Esophagus squamous epithelium (tissue), 5 donors: Measurements from ENCODE around the gene PROKR2. TPM values are rescaled to one million over a fixed set of nuclear protein-coding genes. Genes with fewer than 3 reads are reported as not detected.

ENCODE experiments used
- DNase-seq: peaks from one replicate; lab custom pipeline; 2025; lab: John Stamatoyannopoulos, UW
- H3K27ac ChIP-seq, 4 donors: fragments of 200-600 bp; sonication (generic); one replicate each; pipeline ENCODE4 v1.5.1; 2016 to 2019; ENCODE audit warnings: mild to moderate bottlenecking in 1 of 4
- H3K27me3 ChIP-seq, 4 donors: fragments of 200-600 bp; sonication (generic); 1 replicate in 3 of 4; 2 replicates in 1 of 4; pipeline versions ENCODE4 v1.5.1 to v1.6.0; 2017 to 2021; ENCODE audit warnings: antibody characterized with exemption in 1 of 4
- H3K36me3 ChIP-seq, 3 donors: fragments of 200-600 bp; sonication (generic); one replicate each; pipeline ENCODE4 v1.5.1; 2016 to 2019
- H3K4me1 ChIP-seq, 3 donors: fragments of 200-600 bp; sonication (generic); one replicate each; pipeline ENCODE4 v1.5.1; 2017 to 2019
- H3K4me3 ChIP-seq, 4 donors: fragments of 200-600 bp; sonication (generic); 1 replicate in 3 of 4; 2 replicates in 1 of 4; pipeline ENCODE4 v1.5.1; 2016 to 2019; ENCODE audit warnings: mild to moderate bottlenecking in 2 of 4, moderate library complexity in 1 of 4
- H3K9me3 ChIP-seq, 3 donors: fragments of 200-600 bp; sonication (generic); one replicate each; pipeline ENCODE4 v1.5.1; 2016 to 2019
- CTCF ChIP-seq, 6 experiments: fragments of 450-650 bp in 4 of 6; fragments of 200-600 bp in 2 of 6; sonication (generic) in 2 of 6; IDR thresholded peaks; one replicate each; pipeline ENCODE4 v1.5.1; 2016 to 2019; ENCODE audit warnings: antibody characterized with exemption in 6 of 6, mild to moderate bottlenecking in 4 of 6, moderate library complexity in 4 of 6
- POLR2A ChIP-seq, 4 donors: fragments of 450-650 bp; IDR thresholded peaks; one replicate each; pipeline ENCODE4 v1.6.1; 2017; ENCODE audit warnings: antibody characterized with exemption in 4 of 4, mild to moderate bottlenecking in 4 of 4, moderate library complexity in 3 of 4
- WGBS, 2 donors: methylation state at CpG; one replicate each; pipeline ENCODE4 v1.1.5; 2018; 5-methylcytosine and 5-hydroxymethylcytosine counted together
- intact Hi-C: fragments of 100-400 bp; cut with DNase I; formaldehyde crosslinking; loops from one replicate; pipeline ENCODE4 v1.15.0; 2022
- total RNA-seq, 4 donors: library from RNA; depleted of rRNA; stranded (reverse); fragments of >200 nt; gene quantifications; one replicate each; pipeline ENCODE4 v1.1.0, GENCODE V29; 2016
- donor health status: DM: yes; HTN: yes; CAD: no.

Gene PROKR2
- total RNA-seq, 4 donors from 2014 or later: not detected

DNA sequence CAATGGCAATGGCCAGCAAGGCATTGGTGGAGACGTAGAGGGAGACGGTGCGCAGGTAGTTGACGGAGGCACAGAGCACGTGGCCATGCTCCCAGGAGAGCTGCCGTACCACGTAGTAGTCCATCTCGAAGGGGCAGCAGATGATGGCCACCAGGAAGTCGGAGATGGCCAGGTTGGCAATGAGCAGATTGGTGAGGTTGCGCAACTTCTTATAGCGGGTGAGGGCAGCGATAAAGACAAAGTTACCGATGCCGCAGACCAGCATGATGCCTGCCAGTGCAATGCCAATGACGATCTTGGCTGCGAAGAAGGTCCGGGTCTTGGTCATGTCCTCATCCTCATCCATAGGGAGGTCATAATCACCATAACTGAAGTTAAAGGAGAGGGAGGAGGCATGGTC is 2.8 kb downstream of the PROKR2 start:
- no peak for TF ChIP-seq CTCF (IDR thresholded peaks at IDR 0.05)
- no peak for TF ChIP-seq POLR2A (IDR thresholded peaks at IDR 0.05)
- intact Hi-C loops: no loop called here
- DNase-seq: no peak
- H3K36me3 ChIP-seq: no peaks in the 10 kb centered on the region
- H3K9me3 ChIP-seq: peaks cover 0 to 7% (median 0%) of the 10 kb centered on the region in 3 donors
- H3K4me3 ChIP-seq: no peak overlapping the region
- H3K27me3 ChIP-seq: peaks cover 0 to 59% (median 5%) of the 10 kb centered on the region in 4 donors
- WGBS, 2 donors: 90 to 92% methylated on average over 15 to 17 of the region's 17 CpGs
- peaks cover 0 to 8% (median 0%) of the 10 kb centered on the region in 3 donors for H3K4me1 ChIP-seq
- no peak overlapping the region for H3K27ac ChIP-seq

DNA sequence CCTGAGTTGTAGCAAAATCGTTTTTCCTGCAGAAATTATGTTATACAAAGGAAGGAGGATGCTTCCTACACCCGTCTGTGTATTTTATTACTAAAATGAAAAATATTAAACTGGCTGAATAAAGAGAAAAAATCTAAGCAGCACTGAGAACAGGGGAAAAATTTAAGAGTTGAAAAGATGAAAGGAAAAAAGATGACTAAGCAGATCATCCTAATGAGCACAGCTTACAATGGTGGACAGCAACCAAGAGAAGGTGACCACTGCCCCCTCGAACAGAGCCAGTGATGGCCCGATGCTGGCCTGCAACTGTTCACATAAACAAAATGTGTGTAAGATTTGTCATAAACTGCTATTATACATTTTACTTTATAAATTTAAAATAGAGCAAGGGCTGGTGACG is 4.2 kb downstream of the PROKR2 start:
- H3K9me3 ChIP-seq: peaks cover 0 to 19% (median 7%) of the 10 kb centered on the region in 3 donors
- intact Hi-C loops: no loop called here
- H3K36me3 ChIP-seq: no peaks in the 10 kb centered on the region
- H3K4me3 ChIP-seq: no peak overlapping the region
- H3K27ac ChIP-seq: no peak overlapping the region
- WGBS, 2 donors: 63 to 72% methylated on average over 5 of the region's 5 CpGs
- peaks cover 0 to 45% (median 5%) of the 10 kb centered on the region in 4 donors for H3K27me3 ChIP-seq
- TF ChIP-seq CTCF (IDR thresholded peaks at IDR 0.05) (no peak), POLR2A (IDR thresholded peaks at IDR 0.05) (no peak)
- no peak for DNase-seq
- peaks cover 0 to 8% (median 0%) of the 10 kb centered on the region in 3 donors for H3K4me1 ChIP-seq

DNA sequence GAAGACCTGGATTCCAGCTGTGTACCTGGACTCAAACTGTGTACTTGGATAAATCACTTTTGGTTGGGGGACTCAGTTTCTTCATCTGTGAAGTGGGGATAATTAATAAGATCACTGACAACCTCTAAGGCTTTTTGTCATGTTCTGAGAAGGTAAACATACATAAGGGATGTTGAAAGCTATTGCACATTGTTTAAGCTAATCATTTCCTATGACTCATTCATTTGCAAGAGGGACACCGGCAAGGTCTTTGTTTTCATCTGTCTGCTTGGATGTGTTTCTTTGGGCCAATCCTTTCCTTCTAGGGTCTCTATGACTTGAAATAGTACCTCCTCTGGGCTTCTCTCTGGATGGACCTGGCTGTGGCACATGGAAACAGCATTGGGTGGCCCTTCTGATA is 6.8 kb downstream of the PROKR2 start:
- Histone ChIP-seq H3K27me3 (peaks cover 0 to 20% (median 0%) of the 10 kb centered on the region in 4 donors), H3K27ac (no peak overlapping the region), H3K9me3 (peaks cover 0 to 19% (median 12%) of the 10 kb centered on the region in 3 donors), H3K36me3 (no peaks in the 10 kb centered on the region), H3K4me3 (no peak overlapping the region), H3K4me1 (no peaks in the 10 kb centered on the region)
- DNase-seq: no peak
- intact Hi-C loops: no loop called here
- TF ChIP-seq CTCF (IDR thresholded peaks at IDR 0.05): no peak
- no peak for TF ChIP-seq POLR2A (IDR thresholded peaks at IDR 0.05)
- WGBS, 2 donors: 58 to 67% methylated on average over 1 of the region's 1 CpG

GRCh38 chr20:5298811-5299210 is 17.9 kb downstream of the PROKR2 start:
- no peak overlapping the region for H3K27ac ChIP-seq

More at GRCh38 chr20:5298811-5299210, 17.9 kb downstream of the PROKR2 start:
- no peak overlapping the region for H3K4me3 ChIP-seq
- WGBS, 2 donors: 74 to 82% methylated on average over 5 of the region's 5 CpGs
- H3K4me1 ChIP-seq: no peaks in the 10 kb centered on the region
- no peaks in the 10 kb centered on the region for H3K27me3 ChIP-seq
- intact Hi-C loops: no loop called here
- no peak for TF ChIP-seq CTCF (IDR thresholded peaks at IDR 0.05)
- TF ChIP-seq POLR2A (IDR thresholded peaks at IDR 0.05): no peak
- H3K9me3 ChIP-seq: no peaks in the 10 kb centered on the region
- DNase-seq: no peak
- H3K36me3 ChIP-seq: no peaks in the 10 kb centered on the region
